ENCODE data around the gene DUSP3. TPM values are rescaled to one million over a fixed set of nuclear protein-coding genes. Genes with fewer than 3 reads are reported as not detected.

DUSP3 gene
- total and polyA plus RNA-seq, 2 experiments from 2014 or later, result 73.8 to 76.8 TPM

DNA sequence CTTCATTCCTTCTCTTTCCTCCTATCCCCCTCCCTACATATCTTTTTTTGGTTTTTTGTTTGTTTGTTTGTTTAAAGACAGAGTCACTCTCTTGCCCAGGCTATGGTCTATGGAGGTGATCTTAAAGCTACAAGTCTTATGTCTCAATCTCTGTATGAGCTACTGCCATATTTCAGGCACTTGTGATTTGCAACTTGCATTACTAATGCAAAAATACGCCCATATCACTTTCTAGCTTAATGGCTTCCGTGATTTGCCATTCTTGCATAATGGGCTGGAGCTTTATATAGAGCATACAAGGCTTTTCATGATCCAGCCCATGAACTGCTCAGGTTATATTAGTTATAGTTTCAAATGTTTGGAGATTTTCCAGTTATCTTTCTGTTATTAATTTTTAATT lies 9.0 kb upstream of the DUSP3 start:
- H3K9me3 ChIP-seq (ENCODE audit: low read depth), result no peaks in the 10 kb centered on the region
- H3K27me3 ChIP-seq, result no peaks in the 10 kb centered on the region
- no peaks in the 10 kb centered on the region for H3K79me2 ChIP-seq
- no peaks in the 10 kb centered on the region for H3K36me3 ChIP-seq (replicated peaks; ENCODE audit: insufficient read depth, low read depth)
- H3K4me1 ChIP-seq (ENCODE audit: insufficient read depth), result no peaks in the 10 kb centered on the region
- no peak for TF ChIP-seq EZH2 (IDR thresholded peaks at IDR 0.05; ENCODE audit: borderline replicate concordance)
- no peak for TF ChIP-seq EZH2phosphoT487 (IDR thresholded peaks at IDR 0.05; ENCODE audit: low read depth, severe bottlenecking, unreplicated experiment)
- TF ChIP-seq, protein P1, sequence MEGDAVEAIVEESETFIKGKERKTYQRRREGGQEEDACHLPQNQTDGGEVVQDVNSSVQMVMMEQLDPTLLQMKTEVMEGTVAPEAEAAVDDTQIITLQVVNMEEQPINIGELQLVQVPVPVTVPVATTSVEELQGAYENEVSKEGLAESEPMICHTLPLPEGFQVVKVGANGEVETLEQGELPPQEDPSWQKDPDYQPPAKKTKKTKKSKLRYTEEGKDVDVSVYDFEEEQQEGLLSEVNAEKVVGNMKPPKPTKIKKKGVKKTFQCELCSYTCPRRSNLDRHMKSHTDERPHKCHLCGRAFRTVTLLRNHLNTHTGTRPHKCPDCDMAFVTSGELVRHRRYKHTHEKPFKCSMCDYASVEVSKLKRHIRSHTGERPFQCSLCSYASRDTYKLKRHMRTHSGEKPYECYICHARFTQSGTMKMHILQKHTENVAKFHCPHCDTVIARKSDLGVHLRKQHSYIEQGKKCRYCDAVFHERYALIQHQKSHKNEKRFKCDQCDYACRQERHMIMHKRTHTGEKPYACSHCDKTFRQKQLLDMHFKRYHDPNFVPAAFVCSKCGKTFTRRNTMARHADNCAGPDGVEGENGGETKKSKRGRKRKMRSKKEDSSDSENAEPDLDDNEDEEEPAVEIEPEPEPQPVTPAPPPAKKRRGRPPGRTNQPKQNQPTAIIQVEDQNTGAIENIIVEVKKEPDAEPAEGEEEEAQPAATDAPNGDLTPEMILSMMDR (IDR thresholded peaks at IDR 0.05; ENCODE audit: poor library complexity), result no peak
- no peak overlapping the region for H2AFZ ChIP-seq
- H3K27ac ChIP-seq, result no peak overlapping the region
- WGBS (ENCODE audit: low lambda C conversion rate, missing lambda C conversion rate), result 84% methylated on average over 2 of the region's 2 CpGs
- no peak for DNase-seq (ENCODE audit: low spot score)
- no peaks in the 10 kb centered on the region for H3K9me2 ChIP-seq (replicated peaks; ENCODE audit: insufficient read depth)
- no peak overlapping the region for H3K4me2 ChIP-seq
- no peaks in the 10 kb centered on the region for H4K20me1 ChIP-seq (ENCODE audit: insufficient read depth, poor library complexity, severe bottlenecking)
- no peak overlapping the region for H3K4me3 ChIP-seq

DNA sequence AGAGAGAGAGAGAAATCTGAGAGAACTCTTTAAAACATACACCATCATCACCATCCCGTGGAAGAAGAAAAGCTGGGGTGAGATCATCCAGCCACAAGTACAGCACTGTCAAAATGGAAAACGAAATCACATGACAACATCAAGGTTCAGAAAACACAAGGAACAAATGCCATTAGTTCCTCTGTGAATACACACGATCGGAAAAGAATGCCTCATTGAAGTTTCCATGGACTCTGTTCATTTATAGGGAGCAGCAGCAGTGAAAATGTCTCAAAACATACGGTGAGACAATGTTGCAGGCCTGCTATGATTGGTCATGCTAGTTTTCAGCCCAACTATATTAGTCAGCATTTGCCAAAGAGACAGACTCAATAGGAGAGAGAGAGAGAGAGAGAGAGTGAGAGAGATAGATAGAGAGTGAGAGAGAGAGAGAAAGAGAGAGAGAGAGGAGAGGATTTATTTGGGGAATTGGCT lies 5.9 kb upstream of the DUSP3 start:
- Histone ChIP-seq H3K36me3 (replicated peaks; ENCODE audit: insufficient read depth, low read depth) (no peaks in the 10 kb centered on the region), H3K4me2 (no peak overlapping the region), H3K27ac (no peak overlapping the region), H3K9me2 (replicated peaks; ENCODE audit: insufficient read depth) (no peaks in the 10 kb centered on the region), H3K4me1 (ENCODE audit: insufficient read depth) (peaks cover 6% of the 10 kb centered on the region), H3K4me3 (no peak overlapping the region), H2AFZ (no peak overlapping the region), H3K9me3 (ENCODE audit: low read depth) (no peaks in the 10 kb centered on the region), H3K79me2 (no peaks in the 10 kb centered on the region), H4K20me1 (ENCODE audit: insufficient read depth, poor library complexity, severe bottlenecking) (no peaks in the 10 kb centered on the region), H3K27me3 (no peaks in the 10 kb centered on the region)
- no peak for DNase-seq (ENCODE audit: low spot score)
- 73% methylated on average over 5 of the region's 5 CpGs for WGBS (ENCODE audit: low lambda C conversion rate, missing lambda C conversion rate)
- TF ChIP-seq EZH2 (IDR thresholded peaks at IDR 0.05; ENCODE audit: borderline replicate concordance) (no peak), EZH2phosphoT487 (IDR thresholded peaks at IDR 0.05; ENCODE audit: low read depth, severe bottlenecking, unreplicated experiment) (no peak)
- TF ChIP-seq, protein P1 (IDR thresholded peaks at IDR 0.05; ENCODE audit: poor library complexity), result no peak

DNA sequence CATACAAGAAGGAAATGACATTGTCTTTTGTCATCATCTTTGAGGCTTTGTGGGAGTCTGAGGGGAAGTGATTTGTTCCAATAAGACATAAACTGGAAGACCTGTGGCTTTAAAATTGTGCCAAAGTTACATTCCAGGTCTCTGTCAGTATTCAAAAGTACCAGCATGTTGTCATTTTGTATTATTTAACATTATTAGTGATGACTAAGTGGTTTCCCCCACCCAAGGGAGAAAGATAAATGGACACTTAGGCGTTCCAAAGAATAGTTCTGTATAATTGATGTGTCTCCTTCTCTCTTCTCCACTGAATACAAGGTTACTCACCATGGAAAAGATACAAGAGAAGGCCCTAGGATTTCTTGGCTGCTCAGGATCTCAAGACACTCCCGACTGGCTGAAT lies 5.3 kb upstream of the DUSP3 start:
- H3K36me3 ChIP-seq (replicated peaks; ENCODE audit: insufficient read depth, low read depth), result no peaks in the 10 kb centered on the region
- no peak for DNase-seq (ENCODE audit: low spot score)
- no peak overlapping the region for H3K27ac ChIP-seq
- H3K9me2 ChIP-seq (replicated peaks; ENCODE audit: insufficient read depth), result no peaks in the 10 kb centered on the region
- no peak for TF ChIP-seq EZH2phosphoT487 (IDR thresholded peaks at IDR 0.05; ENCODE audit: low read depth, severe bottlenecking, unreplicated experiment)
- TF ChIP-seq, protein P1 (IDR thresholded peaks at IDR 0.05; ENCODE audit: poor library complexity), result no peak
- TF ChIP-seq EZH2 (IDR thresholded peaks at IDR 0.05; ENCODE audit: borderline replicate concordance), result no peak
- no peaks in the 10 kb centered on the region for H3K9me3 ChIP-seq (ENCODE audit: low read depth)
- no peak overlapping the region for H3K4me3 ChIP-seq
- no peaks in the 10 kb centered on the region for H3K79me2 ChIP-seq
- no peaks in the 10 kb centered on the region for H4K20me1 ChIP-seq (ENCODE audit: insufficient read depth, poor library complexity, severe bottlenecking)
- H3K27me3 ChIP-seq, result no peaks in the 10 kb centered on the region
- no peak overlapping the region for H2AFZ ChIP-seq
- no peak overlapping the region for H3K4me2 ChIP-seq
- peaks cover 11% of the 10 kb centered on the region for H3K4me1 ChIP-seq (ENCODE audit: insufficient read depth)
- 91% methylated on average over 2 of the region's 2 CpGs for WGBS (ENCODE audit: low lambda C conversion rate, missing lambda C conversion rate)

All from hepatocyte (in vitro differentiated cells).